Islet of Langerhans (tissue), 1 donor: ENCODE results near the gene CBFA2T3.
"Not testable (repeated sequence)": the region's sequence is repeated elsewhere in the genome, so short reads cannot be mapped to it uniquely, and the experiment has no call there.

Source experiments
- FAIRE-seq: peaks from one replicate; lab custom pipeline; 2011; peaks lifted over from hg19 to GRCh38; lab: Jason Lieb, UNC

CBFA2T3 gene

DNA sequence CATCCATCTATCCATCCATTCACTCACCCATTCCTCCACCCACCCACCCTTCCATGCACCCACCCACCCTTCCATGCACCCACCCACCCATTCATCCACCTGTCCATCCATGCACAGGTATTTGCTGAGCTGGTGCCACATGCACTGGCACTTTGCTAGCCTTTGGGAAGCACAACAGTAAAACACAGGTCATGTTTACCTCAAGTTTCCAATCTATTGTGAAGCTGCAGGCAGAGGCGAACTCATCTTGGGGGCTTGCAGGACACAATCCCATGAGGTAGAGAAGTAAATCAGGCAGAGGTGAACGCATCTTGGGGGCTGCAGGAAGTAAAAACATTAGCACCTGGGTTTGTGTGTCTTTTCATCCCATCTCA, 35.6 kb upstream of the CBFA2T3 start:
- no peak for FAIRE-seq

DNA sequence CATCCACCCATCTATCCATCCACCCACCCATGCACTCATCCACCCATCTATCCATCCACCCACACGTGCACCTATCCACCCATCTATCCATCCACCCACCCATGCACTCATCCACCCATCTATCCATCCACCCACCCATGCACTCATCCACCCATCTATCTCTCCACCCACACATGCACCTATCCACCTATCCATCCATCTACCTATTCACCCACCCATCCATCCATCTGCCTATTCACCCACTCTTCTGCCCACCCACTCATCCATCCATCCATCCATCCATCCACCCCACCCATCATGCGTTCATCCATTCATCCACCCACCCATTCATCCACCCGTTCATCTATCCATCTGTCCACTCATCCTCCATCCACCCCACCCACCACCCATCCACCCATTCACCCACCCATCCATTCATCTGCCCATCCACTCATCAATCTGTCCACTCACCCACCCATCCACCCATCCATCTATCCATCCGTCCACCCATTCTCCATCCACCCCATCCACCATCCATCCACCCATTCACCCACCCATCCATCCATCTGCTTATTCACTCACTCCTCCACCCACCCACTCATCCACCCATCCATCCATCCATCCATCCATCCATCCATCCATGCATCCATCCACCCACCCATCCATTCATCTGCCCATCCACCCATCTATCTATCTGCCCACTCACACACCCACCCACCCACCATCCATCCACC, 35.1 kb upstream of the CBFA2T3 start:
- FAIRE-seq: no peak

DNA sequence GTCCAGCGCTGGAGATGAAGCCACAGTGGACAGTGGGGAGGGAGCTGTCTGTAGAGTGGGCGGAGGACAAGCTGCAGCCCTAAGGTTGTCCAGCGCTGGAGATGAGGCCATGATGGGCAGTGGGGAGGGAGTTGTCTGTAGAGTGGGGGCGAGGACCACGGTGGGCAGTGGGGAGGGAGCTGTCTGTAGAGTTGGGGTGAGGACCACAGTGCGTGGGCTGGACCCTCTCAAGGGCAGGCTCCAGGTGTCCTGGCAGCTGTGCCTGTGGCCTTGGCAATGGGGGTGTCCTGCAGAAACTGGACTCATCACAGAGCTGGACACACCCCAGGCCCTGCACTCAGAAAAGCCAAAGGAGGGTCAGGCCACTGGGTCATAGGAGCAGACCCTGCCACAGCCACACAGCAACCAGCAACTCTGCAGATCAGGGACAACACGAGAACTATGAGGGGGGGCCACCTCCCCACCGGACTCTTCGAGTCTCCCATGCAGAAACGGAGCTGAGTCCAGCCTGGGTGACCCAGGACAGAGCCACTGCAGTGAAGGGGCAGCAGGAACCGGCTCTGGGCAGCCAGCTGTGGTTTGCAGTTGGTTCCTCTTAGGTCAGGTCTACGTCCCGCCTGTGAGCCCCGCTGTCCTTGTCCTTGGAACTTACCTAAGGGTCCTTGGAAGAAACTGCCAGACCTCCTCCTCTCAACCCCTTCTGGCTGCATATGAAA, 33.4 kb upstream of the CBFA2T3 start:
- no peak for FAIRE-seq

DNA sequence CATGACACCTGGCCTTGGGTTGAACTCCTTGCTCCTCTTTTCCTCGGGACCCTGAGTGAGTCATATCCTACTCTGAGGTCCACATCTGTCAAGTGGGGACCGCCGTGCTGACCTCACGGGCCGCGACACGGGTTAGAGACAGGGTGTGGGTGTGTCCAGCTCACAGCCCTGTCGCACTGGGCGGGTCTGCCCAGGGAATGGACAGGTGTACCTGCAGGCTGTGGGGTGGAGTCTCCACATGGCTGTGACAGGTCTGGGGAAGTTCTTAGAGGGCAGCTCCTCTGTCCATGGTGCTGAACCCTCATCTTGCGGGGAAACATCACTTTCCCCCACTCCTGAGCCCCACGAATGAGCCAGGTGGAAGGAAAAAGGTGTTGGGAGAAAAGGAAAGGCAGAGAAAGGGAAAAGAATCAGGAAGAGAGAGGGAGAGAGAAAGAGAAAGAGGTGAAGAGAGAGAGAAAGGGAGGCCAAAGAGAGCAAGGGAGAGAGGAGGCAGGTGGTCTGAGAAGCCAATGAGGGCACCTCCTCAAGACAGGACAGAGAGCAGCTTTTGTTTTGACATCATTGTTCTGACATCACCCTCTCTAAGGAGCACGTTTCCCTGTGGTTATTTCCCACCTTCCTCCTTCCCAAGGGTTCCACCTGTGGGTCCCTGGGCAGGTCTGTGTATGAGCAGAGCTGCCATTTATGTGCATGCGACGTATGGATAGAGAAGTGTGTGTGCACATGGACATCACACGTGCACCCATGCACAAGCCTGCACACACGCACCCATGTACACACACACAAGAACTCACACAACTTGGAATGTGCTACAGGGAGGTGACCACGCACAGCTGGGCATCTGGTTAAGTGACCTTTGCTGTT, 32.6 kb upstream of the CBFA2T3 start:
- no peak for FAIRE-seq

DNA sequence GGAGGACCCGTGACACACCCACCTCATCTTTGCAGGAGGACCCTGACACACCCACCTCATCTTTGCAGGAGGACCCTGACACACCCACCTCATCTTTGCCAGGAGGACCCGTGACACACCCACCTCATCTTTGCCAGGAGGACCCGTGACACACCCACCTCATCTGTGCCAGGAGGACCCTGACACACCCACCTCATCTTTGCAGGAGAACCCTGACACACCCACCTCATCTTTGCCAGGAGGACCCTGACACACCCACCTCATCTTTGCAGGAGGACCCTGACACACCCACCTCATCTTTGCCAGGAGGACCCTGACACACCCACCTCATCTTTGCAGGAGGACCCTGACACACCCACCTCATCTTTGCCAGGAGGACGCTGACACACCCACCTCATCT, 31.8 kb upstream of the CBFA2T3 start:
- not testable (repeated sequence) for FAIRE-seq

DNA sequence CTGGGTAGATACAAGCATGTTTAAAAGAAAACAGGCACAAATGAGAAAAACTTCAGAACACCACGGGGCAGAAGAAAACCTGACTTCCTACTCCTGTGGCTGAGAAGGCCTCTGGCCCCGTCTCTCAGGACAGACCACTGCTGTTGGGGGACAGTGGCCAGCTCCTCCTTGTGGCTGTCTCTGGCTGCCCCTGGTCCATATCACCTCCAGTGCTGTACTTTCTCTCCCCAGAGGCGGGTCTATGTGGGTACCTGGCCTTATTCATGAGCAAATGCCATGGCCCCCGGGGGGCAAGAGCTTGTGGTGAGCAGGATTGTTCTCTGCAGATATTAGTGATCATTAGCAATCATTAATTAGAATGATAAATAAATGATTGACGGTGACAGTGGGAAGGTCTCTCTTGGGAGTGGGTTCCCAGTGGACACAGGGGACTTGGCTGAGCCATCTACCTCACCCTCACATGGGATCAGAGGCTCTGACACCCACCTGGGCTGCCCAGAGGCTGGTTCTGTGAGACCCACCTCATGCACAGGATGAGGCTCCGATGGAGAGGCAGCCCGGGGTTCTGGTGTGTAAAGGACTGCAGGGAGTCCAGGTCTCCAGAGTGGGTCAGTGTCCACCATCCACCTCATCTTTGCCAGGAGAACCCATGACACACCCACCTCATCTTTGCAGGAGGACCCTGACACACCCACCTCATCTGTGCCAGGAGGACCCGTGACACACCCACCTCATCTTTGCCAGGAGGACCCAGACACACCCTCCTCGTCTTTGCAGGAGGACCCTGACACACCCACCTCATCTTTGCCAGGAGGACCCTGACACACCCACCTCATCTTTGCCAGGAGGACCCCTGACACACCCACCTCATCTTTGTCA, 30.6 kb upstream of the CBFA2T3 start:
- FAIRE-seq: no peak

DNA sequence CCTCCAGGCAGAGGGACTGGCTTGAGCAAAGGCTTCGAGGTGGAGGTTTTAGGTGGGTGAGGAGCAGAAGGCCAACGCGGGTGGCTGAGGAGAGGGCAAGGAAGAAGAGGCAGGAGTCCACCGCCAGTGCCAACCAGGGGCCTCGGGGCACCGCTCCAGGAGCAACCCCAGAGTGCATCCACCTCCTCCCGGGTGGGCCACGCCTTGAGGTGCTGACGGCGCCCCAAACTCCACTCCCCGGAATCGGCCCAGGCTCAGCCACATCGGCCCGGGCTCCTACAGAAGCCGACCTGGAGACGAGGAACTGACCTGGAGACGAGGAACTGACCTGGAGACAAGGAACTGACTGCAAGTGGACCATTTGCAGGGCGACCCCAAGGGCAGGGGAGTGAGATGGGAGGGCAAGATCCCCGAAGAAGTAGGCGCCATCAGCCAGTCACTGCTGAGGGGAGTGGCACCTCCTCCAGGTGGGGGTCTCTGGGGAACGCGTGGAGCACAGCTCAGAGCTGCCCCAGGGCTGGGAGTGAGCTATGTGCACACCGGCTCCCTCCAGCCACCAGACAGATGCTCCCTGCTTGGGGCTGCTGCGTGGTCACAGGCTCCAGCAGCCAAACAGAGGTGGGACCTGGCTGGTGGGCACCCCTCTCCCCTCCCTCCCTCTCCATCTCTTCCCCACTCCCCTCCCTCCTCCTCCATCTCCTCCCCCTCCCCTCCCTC, 29.2 kb upstream of the CBFA2T3 start:
- no peak for FAIRE-seq

DNA sequence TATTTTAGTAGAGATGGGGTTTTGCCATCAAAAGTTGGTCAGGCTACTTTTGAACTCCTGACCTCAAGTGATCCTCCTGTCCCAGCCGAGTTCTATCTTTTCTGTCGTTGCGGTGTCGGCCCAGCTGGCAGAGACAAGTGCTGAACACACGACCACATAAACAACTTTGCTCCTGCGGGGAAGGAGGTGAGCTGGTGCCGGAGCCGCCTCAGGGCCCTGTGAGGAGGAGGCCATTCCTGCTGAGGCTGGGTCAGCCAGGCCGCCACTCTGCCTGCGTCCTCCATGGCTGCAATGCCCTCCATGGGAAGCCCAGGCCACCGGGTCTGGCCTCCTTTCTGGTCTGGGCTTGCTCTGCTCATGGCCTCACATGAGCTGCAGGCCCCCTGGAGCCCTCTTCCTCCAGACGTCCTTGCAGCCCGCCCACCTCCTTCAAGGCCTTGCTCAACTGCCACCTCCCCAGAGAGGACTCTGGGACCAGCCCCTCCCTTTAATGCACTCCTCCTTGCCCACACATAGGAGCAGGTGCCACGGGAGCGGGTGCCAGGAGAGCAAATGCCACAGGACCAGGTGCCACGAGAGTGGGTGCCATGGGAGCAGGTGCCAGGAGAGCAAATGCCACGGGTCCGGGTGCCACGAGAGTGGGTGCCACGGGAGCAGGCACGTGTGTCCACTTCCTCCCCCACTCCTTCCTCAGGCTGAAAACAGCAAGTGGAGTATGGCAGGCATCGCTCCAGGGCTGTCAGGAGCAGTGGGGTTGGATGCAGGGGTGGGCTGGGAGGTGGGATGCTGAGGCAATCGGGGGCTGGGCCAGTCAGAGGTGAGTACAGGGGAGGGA, 28.4 kb upstream of the CBFA2T3 start:
- FAIRE-seq: no peak

DNA sequence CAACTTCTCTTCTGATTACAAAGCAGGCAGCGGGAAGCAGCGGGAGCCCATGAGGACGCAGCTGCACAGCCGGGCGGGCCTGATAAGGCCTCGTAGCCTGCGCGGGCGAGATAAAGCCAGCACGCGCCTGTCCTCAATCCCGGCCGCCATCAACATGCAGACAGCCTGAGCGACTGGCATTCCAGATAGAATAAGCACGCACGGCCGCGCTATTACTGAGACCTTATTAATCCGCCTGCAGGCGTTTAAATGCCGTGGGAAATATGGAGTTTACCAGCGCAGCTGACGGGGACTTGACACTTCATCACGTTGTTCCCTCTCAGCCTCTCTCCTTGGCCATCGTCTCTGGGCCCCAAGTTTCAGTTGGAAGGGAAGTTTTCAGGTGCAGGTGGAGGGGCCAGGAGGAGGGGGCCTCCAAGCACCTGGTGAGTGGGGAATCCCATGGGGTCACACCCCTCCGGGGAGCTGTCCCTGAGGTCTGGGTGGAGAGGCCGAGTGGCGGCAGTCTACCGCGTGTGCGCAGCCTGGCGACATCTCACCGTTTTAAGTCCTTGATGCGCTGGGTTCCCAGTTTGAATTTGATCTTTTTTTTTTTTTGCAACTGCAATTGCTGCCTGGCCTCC, 27.3 kb upstream of the CBFA2T3 start:
- no peak for FAIRE-seq

DNA sequence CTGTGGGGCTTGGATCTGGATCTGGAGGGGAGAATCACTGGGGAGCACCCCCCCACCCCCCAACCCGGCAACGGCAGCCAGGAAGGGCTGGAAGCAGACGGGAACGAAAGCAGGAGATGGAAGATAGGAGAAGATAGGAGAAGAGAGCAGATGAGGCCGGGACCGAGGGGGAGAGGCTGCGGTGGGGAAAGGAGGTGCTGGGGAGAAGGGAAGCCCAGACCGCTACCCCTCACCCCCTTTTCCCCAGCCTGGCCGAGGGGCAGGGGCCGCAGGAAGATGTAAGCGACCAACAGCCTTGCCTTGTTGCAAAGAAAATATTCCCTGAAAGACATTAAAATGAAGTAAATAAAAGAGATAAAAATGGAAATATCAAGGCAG, 26.8 kb upstream of the CBFA2T3 start:
- no peak for FAIRE-seq

DNA sequence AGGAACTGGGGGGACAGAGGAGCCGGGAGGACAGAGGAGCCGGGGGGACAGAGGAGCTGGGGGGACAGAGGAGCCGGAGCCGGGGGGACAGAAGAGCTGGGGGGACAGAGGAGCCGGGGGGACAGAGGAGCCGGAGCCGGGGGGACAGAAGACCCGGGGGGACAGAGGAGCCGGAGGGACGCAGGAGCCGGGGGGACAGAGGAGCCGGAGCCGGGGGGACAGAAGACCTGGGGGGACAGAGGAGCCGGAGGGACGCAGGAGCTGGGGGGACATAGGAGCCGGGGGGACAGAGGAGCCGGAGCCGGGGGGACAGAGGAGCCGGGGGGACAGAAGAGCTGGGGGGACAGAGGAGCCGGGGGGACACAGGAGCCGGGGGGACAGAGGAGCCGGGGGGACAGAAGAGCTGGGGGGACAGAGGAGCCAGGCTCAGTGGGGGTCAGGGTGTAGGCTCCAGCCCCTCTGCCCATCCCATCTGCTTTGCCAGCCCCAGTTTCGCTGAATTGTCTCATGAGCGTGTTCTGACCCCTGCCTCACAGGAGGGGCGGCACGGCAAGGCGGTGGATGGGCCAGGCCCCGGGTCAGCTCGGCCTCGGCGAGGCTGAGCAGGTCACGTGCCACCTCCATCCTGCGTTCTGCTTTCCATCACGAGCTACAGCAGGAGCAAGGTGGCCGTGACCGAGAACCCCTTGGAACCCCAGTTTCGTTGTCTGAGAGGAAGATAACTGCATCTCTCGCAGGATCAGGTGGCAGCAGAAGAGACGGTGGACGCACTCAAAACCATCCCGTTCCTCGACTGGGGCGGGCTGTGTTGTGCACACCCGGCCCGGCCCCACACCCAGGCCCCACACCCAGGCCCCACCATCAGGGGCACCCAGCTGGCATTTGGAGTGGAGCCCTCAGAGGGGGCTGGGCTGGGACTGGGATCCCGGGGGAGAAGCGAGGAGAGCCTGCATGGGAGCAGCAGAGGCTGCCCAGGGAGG, 26.1 kb upstream of the CBFA2T3 start:
- FAIRE-seq: no peak

DNA sequence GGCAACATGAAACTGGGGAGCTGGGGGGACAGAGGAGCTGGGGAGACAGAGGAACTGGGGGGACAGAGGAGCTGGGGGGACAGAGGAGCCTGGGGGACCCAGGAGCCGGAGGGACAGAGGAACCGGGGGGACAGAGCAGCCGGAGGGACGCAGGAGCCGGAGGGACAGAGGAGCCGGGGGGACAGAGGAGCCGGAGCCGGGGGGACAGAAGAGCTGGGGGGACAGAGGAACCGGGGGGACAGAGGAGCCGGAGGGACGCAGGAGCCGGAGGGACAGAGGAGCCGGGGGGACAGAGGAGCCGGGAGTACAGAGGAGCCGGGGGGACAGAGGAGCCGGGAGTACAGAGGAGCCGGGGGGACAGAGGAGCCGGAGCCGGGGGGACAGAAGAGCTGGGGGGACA, 25.1 kb upstream of the CBFA2T3 start:
- not testable (repeated sequence) for FAIRE-seq

DNA sequence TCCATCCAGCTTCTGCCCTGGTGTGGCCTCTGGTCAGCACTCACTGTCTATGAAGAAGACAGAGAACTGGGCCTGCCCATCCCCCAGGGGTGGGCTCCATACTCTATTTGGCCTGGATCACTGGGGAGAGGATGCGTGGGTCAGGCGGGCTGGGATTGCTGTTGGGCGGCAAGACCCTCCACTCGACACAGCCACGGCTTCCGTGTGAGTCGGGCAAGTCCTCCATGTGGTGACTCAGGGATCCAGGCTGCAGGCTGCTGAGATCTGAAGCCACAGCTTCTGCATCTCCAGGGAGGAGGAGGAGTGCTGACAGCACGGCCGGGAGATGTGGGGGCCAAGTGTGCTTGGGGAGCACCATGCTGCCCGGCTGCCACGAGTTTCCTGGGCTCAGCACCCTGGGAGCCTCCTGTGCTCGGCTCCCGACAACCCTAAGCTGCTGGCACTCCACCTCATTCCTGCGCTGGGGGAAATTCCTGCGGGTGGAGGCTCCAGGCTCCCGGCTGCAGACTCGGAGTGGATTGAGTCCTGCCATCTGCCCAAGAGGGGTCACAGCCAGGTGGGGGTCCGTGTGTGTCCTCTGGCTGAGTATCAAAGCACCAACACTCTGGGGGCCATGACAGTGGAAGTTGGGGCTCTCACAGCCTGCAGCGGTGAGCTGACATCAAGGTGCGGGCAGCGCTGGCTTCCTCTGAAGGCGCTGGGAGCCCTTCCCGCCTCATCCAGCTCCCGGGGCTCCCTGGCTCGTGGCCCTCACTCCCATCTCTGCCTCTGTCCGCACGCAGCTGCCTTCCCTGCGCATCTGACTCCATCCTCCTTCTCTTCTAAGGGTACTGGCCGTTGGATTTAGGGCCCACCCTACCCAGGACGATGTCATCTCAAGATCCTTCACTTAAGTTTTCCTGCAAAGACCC, 24.4 kb upstream of the CBFA2T3 start:
- no peak for FAIRE-seq

DNA sequence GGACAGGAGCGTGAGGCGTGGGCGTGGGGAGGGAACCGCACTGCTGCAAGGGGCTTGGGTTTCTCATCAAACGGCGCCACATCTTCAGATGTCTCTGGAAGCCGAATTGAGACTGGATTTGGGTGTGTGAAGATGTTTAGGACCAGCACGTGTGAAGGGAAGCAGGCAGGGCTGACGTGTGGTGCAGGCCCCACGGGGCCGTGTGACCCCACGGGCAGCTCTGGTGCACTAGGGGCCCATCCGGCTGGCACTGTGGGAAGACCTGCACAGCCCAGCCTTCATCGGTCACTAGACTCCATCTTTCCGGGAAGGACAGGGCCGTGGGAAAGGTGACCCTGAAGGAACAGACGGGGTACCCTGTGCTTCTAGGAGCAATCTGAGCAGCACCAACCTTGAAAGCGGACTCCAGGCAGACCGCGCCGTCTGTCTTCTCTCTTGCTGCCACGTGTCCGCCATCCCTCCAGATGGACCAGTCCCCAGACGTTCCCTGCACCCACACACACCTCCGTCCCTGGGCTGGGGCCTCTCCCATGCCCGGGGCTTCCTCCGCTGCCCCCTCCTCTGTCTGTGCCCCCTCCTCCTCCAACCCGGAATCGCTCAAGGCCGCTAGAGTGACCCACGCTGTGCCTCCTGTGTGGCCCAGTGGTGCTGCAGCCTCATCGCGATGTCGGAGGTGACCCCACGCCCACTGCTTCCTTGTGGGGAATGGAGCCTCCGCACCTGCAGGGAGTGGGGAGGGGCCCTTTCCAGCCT, 23.4 kb upstream of the CBFA2T3 start:
- no peak for FAIRE-seq

DNA sequence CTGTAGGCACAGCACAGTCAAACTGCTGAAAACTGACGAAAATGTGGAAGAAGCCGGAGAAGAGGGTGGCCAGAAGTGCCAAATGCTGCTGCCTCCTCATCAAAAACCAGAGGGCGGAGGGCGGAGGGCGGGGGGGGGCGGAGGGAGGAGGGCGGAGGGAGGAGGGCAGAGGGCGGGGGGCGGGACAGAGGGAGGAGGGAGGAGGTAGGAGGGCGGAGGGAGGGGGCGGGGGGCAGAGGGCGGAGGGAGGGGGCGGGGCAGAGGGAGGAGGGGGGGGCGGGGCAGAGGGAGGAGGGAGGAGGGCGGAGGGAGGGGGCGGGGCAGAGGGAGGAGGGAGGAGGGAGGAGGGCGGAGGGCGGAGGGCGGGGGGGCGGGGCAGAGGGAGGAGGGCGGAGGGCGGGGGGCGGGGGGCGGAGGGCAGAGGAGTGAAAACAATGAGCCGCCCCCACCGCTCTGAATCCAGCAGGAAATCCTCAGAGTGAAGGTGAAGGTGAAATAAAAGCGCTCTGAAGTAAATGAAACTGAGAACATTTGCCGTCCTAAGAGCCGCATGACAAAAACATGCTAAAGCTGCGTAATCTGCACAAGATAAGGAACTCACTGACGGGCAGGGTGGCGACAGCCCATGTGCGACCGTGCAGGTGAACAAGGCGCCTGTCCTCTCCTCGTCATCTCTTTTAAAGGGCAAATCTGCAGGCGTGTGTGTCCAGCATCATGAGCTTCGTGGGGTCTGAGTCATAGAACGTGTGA, 22.6 kb upstream of the CBFA2T3 start:
- no peak for FAIRE-seq
